CD4-positive, alpha-beta memory T cell (primary cell): Measurements from ENCODE around the gene SCAI. TPM values are rescaled to one million over a fixed set of nuclear protein-coding genes. Genes with fewer than 3 reads are reported as not detected.
"Not testable (repeated sequence)": the region's sequence is repeated elsewhere in the genome, so short reads cannot be mapped to it uniquely, and the experiment has no call there.

Experiments
- CTCF ChIA-PET: fragments of 350-600 bp; sonication (Branson Sonifier 250); formaldehyde crosslinking; loops from one replicate; lab custom pipeline; 2021; ENCODE audit warnings: inconsistent platforms; ENCODE audit not compliant: partially characterized antibody; lab: Charles Lee
- POLR2A ChIA-PET: fragments of 350-600 bp; sonication (Branson Sonifier 250); formaldehyde crosslinking; loops from one replicate; lab custom pipeline; 2021; ENCODE audit not compliant: partially characterized antibody; lab: Charles Lee
- DNase-seq, 5 donors: peaks; one replicate each; pipeline versions ENCODE4 v3.0.0 to v3.0.0-alpha.2; 2020 to 2022; ENCODE audit warnings: mixed read lengths in 1 of 5
- H3K27ac ChIP-seq: one replicate; pipeline ENCODE4 v1.7.0; 2013; ENCODE audit warnings: low read depth, low read length
- H3K27me3 ChIP-seq: 2 replicates; pipeline ENCODE4 v1.7.0; 2013; ENCODE audit warnings: mild to moderate bottlenecking, low read length, moderate library complexity; ENCODE audit not compliant: insufficient read depth
- H3K36me3 ChIP-seq: 2 replicates; pipeline ENCODE4 v1.7.0; 2013; ENCODE audit warnings: mild to moderate bottlenecking, low read length, moderate library complexity; ENCODE audit not compliant: insufficient read depth
- H3K4me1 ChIP-seq: 2 replicates; pipeline ENCODE4 v1.7.0; 2013; ENCODE audit warnings: mild to moderate bottlenecking, low read length, moderate library complexity; ENCODE audit not compliant: insufficient read depth
- H3K4me3 ChIP-seq, 2 donors: one replicate each; pipeline ENCODE4 v1.7.0; 2013; ENCODE audit warnings: low read length in 2 of 2, mild to moderate bottlenecking in 1 of 2
- H3K9me3 ChIP-seq, 2 donors: one replicate each; pipeline ENCODE4 v1.7.0; 2013; ENCODE audit warnings: low read length in 2 of 2, control low read depth in 1 of 2; ENCODE audit not compliant: control insufficient read depth in 1 of 2
- H3K27ac Mint-ChIP-seq, 7 donors: one replicate each; pipeline ENCODE4 v1.8.0; 2020 to 2021; ENCODE audit warnings: mixed read lengths in 7 of 7, mild to moderate bottlenecking in 6 of 7, inconsistent platforms in 3 of 7, moderate library complexity in 3 of 7
- H3K27me3 Mint-ChIP-seq, 2 donors: one replicate each; pipeline ENCODE4 v1.8.0; 2020 to 2021; ENCODE audit warnings: mixed read lengths in 2 of 2
- H3K36me3 Mint-ChIP-seq, 2 donors: one replicate each; pipeline ENCODE4 v1.8.0; 2020 to 2021; ENCODE audit warnings: mixed read lengths in 2 of 2, inconsistent platforms in 1 of 2, mild to moderate bottlenecking in 1 of 2
- H3K4me1 Mint-ChIP-seq, 4 donors: one replicate each; pipeline ENCODE4 v1.8.0; 2020 to 2021; ENCODE audit warnings: mixed read lengths in 4 of 4, mild to moderate bottlenecking in 1 of 4
- H3K4me3 Mint-ChIP-seq, 8 donors: one replicate each; pipeline ENCODE4 v1.8.0; 2020 to 2021; ENCODE audit warnings: mixed read lengths in 8 of 8, mild to moderate bottlenecking in 7 of 8, moderate library complexity in 6 of 8, inconsistent platforms in 3 of 8
- H3K9me3 Mint-ChIP-seq, 8 donors: one replicate each; pipeline ENCODE4 v1.8.0; 2020 to 2021; ENCODE audit warnings: mixed read lengths in 8 of 8, mild to moderate bottlenecking in 5 of 8, inconsistent platforms in 3 of 8, moderate library complexity in 1 of 8
- intact Hi-C: fragments of 100-400 bp; cut with micrococcal nuclease; formaldehyde crosslinking; loops from one replicate; pipeline ENCODE4 v1.15.1; 2023
- polyA plus RNA-seq, 2 donors: library from polyadenylated mRNA; unstranded; fragments of 300-500 nt; fragmentation: Illumina TruSeq; gene quantifications; one replicate each; pipeline ENCODE4 v1.2.3, GENCODE V29; 2021
- total RNA-seq, 2 experiments: library from RNA; stranded (reverse); gene quantifications; one replicate each; pipeline ENCODE4 v1.2.3, GENCODE V29; 2021

The SCAI gene
- total and polyA plus RNA-seq, 4 experiments from 2014 or later = 0.23 to 15.5 (median 8.5) TPM

GRCh38 chr9:125091121-125091520, 52.2 kb downstream of the SCAI start:
- Histone ChIP-seq H3K27ac (no peak overlapping the region), H3K36me3 (no peaks in the 10 kb centered on the region), H3K27me3 (no peaks in the 10 kb centered on the region), H3K9me3 (no peaks in the 10 kb centered on the region), H3K4me3 (no peak overlapping the region), H3K4me1 (no peaks in the 10 kb centered on the region)
- peaks cover 7 to 22% of the 10 kb centered on the region in 2 donors for H3K36me3 Mint-ChIP-seq
- no peak overlapping the region for H3K27ac Mint-ChIP-seq
- POLR2A ChIA-PET = no interaction called here
- CTCF ChIA-PET = no interaction called here
- no peaks in the 10 kb centered on the region for H3K27me3 Mint-ChIP-seq
- intact Hi-C loops = no loop called here
- H3K9me3 Mint-ChIP-seq = peaks cover 0 to 3% (median 0%) of the 10 kb centered on the region in 8 donors
- peaks cover 4 to 24% (median 8%) of the 10 kb centered on the region in 4 donors for H3K4me1 Mint-ChIP-seq
- H3K4me3 Mint-ChIP-seq = no peak overlapping the region
- DNase-seq = no peak

GRCh38 chr9:125089331-125089730, 54.0 kb downstream of the SCAI start:
- DNase-seq = no peak
- H3K36me3 ChIP-seq = no peaks in the 10 kb centered on the region
- POLR2A ChIA-PET = no interaction called here
- Mint-ChIP-seq H3K4me1 (peaks cover 4 to 24% (median 7%) of the 10 kb centered on the region in 4 donors), H3K4me3 (no peak overlapping the region), H3K27me3 (no peaks in the 10 kb centered on the region), H3K27ac (peak overlapping the region in 2 of 7 donors; percentile 29 to 51), H3K9me3 (no peaks in the 10 kb centered on the region), H3K36me3 (peaks cover 6 to 14% of the 10 kb centered on the region in 2 donors)
- no peak overlapping the region for H3K4me3 ChIP-seq
- no peak overlapping the region for H3K27ac ChIP-seq
- no peaks in the 10 kb centered on the region for H3K9me3 ChIP-seq
- CTCF ChIA-PET = interaction anchor here (1.0 kb wide), 1 partner anchor 11 kb away, joined by 4 read pairs; no protein-coding TSS in a partner anchor
- H3K27me3 ChIP-seq = no peaks in the 10 kb centered on the region
- H3K4me1 ChIP-seq = no peaks in the 10 kb centered on the region
- intact Hi-C loops = no loop called here

- intact Hi-C loops = no loop called here
- H3K9me3 Mint-ChIP-seq = peaks cover 0 to under 1% (median 0%) of the 10 kb centered on the region in 8 donors
- no peaks in the 10 kb centered on the region for H3K27me3 Mint-ChIP-seq
- H3K27ac Mint-ChIP-seq = no peak overlapping the region
- Histone ChIP-seq H3K27me3 (no peaks in the 10 kb centered on the region), H3K27ac (no peak overlapping the region), H3K36me3 (no peaks in the 10 kb centered on the region), H3K4me1 (no peaks in the 10 kb centered on the region), H3K9me3 (no peaks in the 10 kb centered on the region), H3K4me3 (no peak overlapping the region)
- ChIA-PET CTCF (interaction anchor here (1.0 kb wide), 1 partner anchor 10 kb away, joined by 4 read pairs; no protein-coding TSS in a partner anchor), POLR2A (no interaction called here)
- H3K4me3 Mint-ChIP-seq = no peak overlapping the region
- no peak for DNase-seq
- peaks cover 6 to 9% of the 10 kb centered on the region in 2 donors for H3K36me3 Mint-ChIP-seq
- H3K4me1 Mint-ChIP-seq = peaks cover 4 to 18% (median 6%) of the 10 kb centered on the region in 4 donors
Measured at GRCh38 chr9:125088752-125089151, 54.6 kb downstream of the SCAI start.

- POLR2A ChIA-PET = no interaction called here
- peak overlapping the region in 1 of 7 donors; percentile 10 for H3K27ac Mint-ChIP-seq
Measured at GRCh38 chr9:125085703-125086477, 57.4 kb downstream of the SCAI start.

GRCh38 chr9:125082197-125082596, 61.1 kb downstream of the SCAI start:
- Mint-ChIP-seq H3K9me3 (peaks cover 0 to 22% (median 17%) of the 10 kb centered on the region in 8 donors), H3K36me3 (peaks cover 9 to 40% of the 10 kb centered on the region in 2 donors)
- H3K27me3 ChIP-seq, CTCF ChIA-PET, H3K4me3 ChIP-seq, H3K27ac ChIP-seq, H3K4me3 Mint-ChIP-seq, DNase-seq, H3K4me1 ChIP-seq, H3K27me3 Mint-ChIP-seq, H3K4me1 Mint-ChIP-seq, H3K36me3 ChIP-seq, intact Hi-C loops, H3K27ac Mint-ChIP-seq, POLR2A ChIA-PET, H3K9me3 ChIP-seq: not testable (repeated sequence)

More at GRCh38 chr9:125085703-125086477, 57.4 kb downstream of the SCAI start:
- Histone ChIP-seq H3K4me3 (no peak overlapping the region), H3K27ac (no peak overlapping the region), H3K36me3 (no peaks in the 10 kb centered on the region), H3K9me3 (peaks cover 0 to 6% of the 10 kb centered on the region in 2 donors), H3K27me3 (no peaks in the 10 kb centered on the region), H3K4me1 (no peaks in the 10 kb centered on the region)
- no peak overlapping the region for H3K4me3 Mint-ChIP-seq
- H3K36me3 Mint-ChIP-seq = peaks cover 13 to 32% of the 10 kb centered on the region in 2 donors
- peaks cover 0 to 20% (median 15%) of the 10 kb centered on the region in 8 donors for H3K9me3 Mint-ChIP-seq
- DNase-seq = no peak
- CTCF ChIA-PET = no interaction called here
- peaks cover 4 to 11% (median 6%) of the 10 kb centered on the region in 4 donors for H3K4me1 Mint-ChIP-seq
- H3K27me3 Mint-ChIP-seq = no peaks in the 10 kb centered on the region
- intact Hi-C loops = no loop called here

GRCh38 chr9:125080797-125081196, 62.5 kb downstream of the SCAI start:
- POLR2A ChIA-PET, intact Hi-C loops: not testable (repeated sequence)

GRCh38 chr9:125079931-125080330, 63.4 kb downstream of the SCAI start:
- Histone ChIP-seq H3K27me3 (no peaks in the 10 kb centered on the region), H3K4me1 (no peaks in the 10 kb centered on the region), H3K9me3 (peaks cover 0 to 6% of the 10 kb centered on the region in 2 donors), H3K4me3 (no peak overlapping the region), H3K27ac (no peak overlapping the region), H3K36me3 (no peaks in the 10 kb centered on the region)
- ChIA-PET POLR2A (no interaction called here), CTCF (no interaction called here)
- intact Hi-C loops = no loop called here
- H3K4me1 Mint-ChIP-seq = peaks cover 0 to 1% (median under 1%) of the 10 kb centered on the region in 4 donors
- H3K4me3 Mint-ChIP-seq = no peak overlapping the region
- no peak for DNase-seq
- H3K27ac Mint-ChIP-seq = no peak overlapping the region
- H3K27me3 Mint-ChIP-seq = no peaks in the 10 kb centered on the region
- peaks cover 7 to 39% of the 10 kb centered on the region in 2 donors for H3K36me3 Mint-ChIP-seq
- H3K9me3 Mint-ChIP-seq = peaks cover 0 to 22% (median 17%) of the 10 kb centered on the region in 8 donors

More at GRCh38 chr9:125080797-125081196, 62.5 kb downstream of the SCAI start:
- H3K4me1 ChIP-seq, CTCF ChIA-PET, H3K27me3 Mint-ChIP-seq, H3K27me3 ChIP-seq, H3K4me3 ChIP-seq, H3K27ac ChIP-seq, H3K4me1 Mint-ChIP-seq, DNase-seq, H3K9me3 ChIP-seq, H3K36me3 ChIP-seq, H3K27ac Mint-ChIP-seq: not testable (repeated sequence)
- H3K36me3 Mint-ChIP-seq = peaks cover 7 to 40% of the 10 kb centered on the region in 2 donors
- H3K9me3 Mint-ChIP-seq = peaks cover 0 to 22% (median 17%) of the 10 kb centered on the region in 8 donors
- peak overlapping the region in 1 of 8 donors; percentile 21 for H3K4me3 Mint-ChIP-seq
